Kidney (tissue), 14 donors: ENCODE data around the gene RAB21. TPM values are rescaled to one million over a fixed set of nuclear protein-coding genes. Genes with fewer than 3 reads are reported as not detected.

Source experiments
- DNase-seq, 5 donors: peaks; one replicate each; pipeline ENCODE4 v3.0.0-alpha.2; 2013 to 2020
- FAIRE-seq: peaks from 2 replicates; lab custom pipeline; 2012; peaks lifted over from hg19 to GRCh38; lab: Jason Lieb, UNC
- H3K27ac ChIP-seq, 2 donors: one replicate each; pipeline ENCODE4 v1.7.0; 2013; ENCODE audit warnings: low read depth in 2 of 2, low read length in 2 of 2, inconsistent platforms in 1 of 2
- H3K27me3 ChIP-seq: one replicate; pipeline ENCODE4 v1.7.1; 2013; ENCODE audit warnings: low read length, inconsistent platforms; ENCODE audit not compliant: control insufficient read depth, insufficient read depth
- H3K36me3 ChIP-seq, 3 donors: one replicate each; pipeline versions ENCODE4 v1.7.0 to v1.7.1; 2013; ENCODE audit warnings: low read length in 3 of 3, control low read depth in 1 of 3, inconsistent platforms in 1 of 3; ENCODE audit not compliant: insufficient read depth in 3 of 3, control insufficient read depth in 2 of 3
- H3K4me1 ChIP-seq, 3 donors: one replicate each; pipeline versions ENCODE4 v1.7.0 to v1.7.1; 2013; ENCODE audit warnings: low read length in 3 of 3, inconsistent platforms in 1 of 3, low read depth in 1 of 3; ENCODE audit not compliant: control insufficient read depth in 2 of 3, insufficient read depth in 2 of 3
- H3K4me3 ChIP-seq, 3 donors: one replicate each; pipeline versions ENCODE4 v1.7.0 to v1.8.1; 2013; ENCODE audit warnings: low read length in 3 of 3, control low read depth in 1 of 3, inconsistent platforms in 1 of 3
- H3K9ac ChIP-seq, 3 donors: one replicate each; pipeline versions ENCODE4 v1.7.0 to v1.7.1; 2013; ENCODE audit warnings: low read length in 3 of 3, control low read depth in 1 of 3, inconsistent platforms in 1 of 3
- H3K9me3 ChIP-seq, 3 donors: one replicate each; pipeline versions ENCODE4 v1.7.0 to v1.7.1; 2013; ENCODE audit warnings: low read length in 3 of 3, control low read depth in 1 of 3, inconsistent platforms in 1 of 3; ENCODE audit not compliant: control insufficient read depth in 2 of 3, insufficient read depth in 1 of 3
- CTCF ChIP-seq: IDR thresholded peaks from 3 replicates; pipeline ENCODE4 v1.5.1; 2012; ENCODE audit warnings: mild to moderate bottlenecking, moderate library complexity, borderline replicate concordance; ENCODE audit not compliant: insufficient read depth; ENCODE audit errors: extremely low read depth
- intact Hi-C: fragments of 100-400 bp; cut with DNase I; formaldehyde crosslinking; loops from one replicate; pipeline ENCODE4 v1.11.1; 2022
- polyA plus RNA-seq: library from polyadenylated mRNA; stranded (reverse); fragments of 350-450 nt; fragmentation: Illumina TruSeq; extraction: RNeasy Lipid Tissue Mini Kit (QIAGEN cat#74804); gene quantifications from one replicate; pipeline ENCODE4 v1.2.3, GENCODE V29; 2014; ENCODE audit warnings: low read depth, low replicate concordance; ENCODE audit not compliant: insufficient read depth
- total RNA-seq: library from RNA; stranded (reverse); fragmentation: NEBNext Ultra II Directional; extraction: Animal tissue kit (Norgen Biotek cat#: 25700); gene quantifications from one replicate; pipeline ENCODE4 v1.2.1, GENCODE V29; 2021
- donor health status: control.
- donor health status: control.
- donor health status: control.
- donor health status: control.
- donor health status: control.
- donor health status: DM: yes; HTN: yes; CAD: no.
- donor health status: Normal renal cell carcinoma (clear cell type).

Gene RAB21
- total and polyA plus RNA-seq, 2 donors from 2014 or later: 24.5 to 101 TPM

DNA sequence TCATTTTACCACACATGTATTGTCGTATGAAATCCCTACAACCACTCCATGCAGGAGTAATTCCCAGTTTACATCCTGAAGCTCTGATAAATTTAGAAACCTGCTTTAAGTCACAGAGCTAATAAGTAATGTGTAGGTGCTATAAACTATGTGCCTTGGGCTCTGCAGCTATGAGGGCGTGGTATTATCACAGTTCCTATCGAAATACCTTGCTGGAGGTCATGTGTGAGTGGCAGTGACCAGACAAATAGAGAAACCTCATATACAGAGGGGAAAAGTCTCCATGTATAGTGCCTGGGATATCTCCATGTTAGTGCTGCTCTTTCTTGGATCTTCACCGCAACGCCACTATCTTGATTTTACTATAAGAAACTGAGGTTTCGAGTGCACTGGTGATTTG, 84.0 kb downstream of the RAB21 start:
- Histone ChIP-seq H3K9me3 (no peaks in the 10 kb centered on the region), H3K27ac (peak overlapping the region; percentile 94 to 96), H3K27me3 (no peaks in the 10 kb centered on the region), H3K4me3 (peak overlapping the region in 2 of 3 donors; percentile 94 to 96), H3K4me1 (peaks cover 0 to 8% (median 8%) of the 10 kb centered on the region in 3 donors), H3K9ac (no peak overlapping the region), H3K36me3 (peaks cover 0 to 2% (median 0%) of the 10 kb centered on the region in 3 donors)
- no peak for TF ChIP-seq CTCF
- DNase-seq (peak in 2 of 5 donors; percentile 12 to 19), FAIRE-seq (no peak)
- intact Hi-C loops: no loop called here

DNA sequence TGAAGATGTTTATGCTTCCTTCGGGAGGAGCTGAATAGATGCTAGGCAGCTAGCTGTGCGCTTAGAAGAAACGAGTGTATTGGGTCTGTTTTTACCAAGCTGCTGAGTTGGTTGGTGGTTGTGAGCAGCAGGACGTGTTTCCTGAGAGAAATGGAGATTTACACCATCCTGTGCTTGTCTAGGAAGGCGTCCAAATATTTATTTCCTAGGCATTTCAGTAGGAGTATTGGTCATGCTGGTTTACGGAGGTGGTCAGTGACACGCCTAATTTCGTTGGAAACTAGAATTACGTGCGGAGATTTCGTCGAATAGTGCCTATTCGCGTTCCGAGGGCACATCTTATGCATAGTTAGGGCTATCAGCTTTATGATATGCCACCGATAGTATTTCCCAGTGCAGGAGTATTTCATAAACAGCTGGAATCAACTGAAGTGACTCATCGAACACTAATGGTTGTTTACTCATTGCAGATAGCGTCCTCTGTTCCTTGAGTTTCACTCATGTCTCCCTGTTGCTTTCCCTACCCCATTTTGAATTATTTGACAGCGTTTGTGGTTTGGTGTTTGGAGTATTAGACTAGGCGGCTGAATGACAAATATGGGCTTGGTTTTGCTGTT, 85.7 kb downstream of the RAB21 start:
- H3K4me1 ChIP-seq: peaks cover 0 to 10% (median 8%) of the 10 kb centered on the region in 3 donors
- intact Hi-C loops: no loop called here

GRCh38 chr12:71846322-71846940, 91.8 kb downstream of the RAB21 start:
- intact Hi-C loops: no loop called here
- no peak overlapping the region for H3K4me3 ChIP-seq
- H3K27me3 ChIP-seq: no peaks in the 10 kb centered on the region
- H3K9ac ChIP-seq: no peak overlapping the region
- FAIRE-seq: peak; percentile 61
- H3K27ac ChIP-seq: no peak overlapping the region
- no peaks in the 10 kb centered on the region for H3K9me3 ChIP-seq
- peaks cover 0 to 3% (median 2%) of the 10 kb centered on the region in 3 donors for H3K4me1 ChIP-seq
- TF ChIP-seq CTCF: peak; percentile 50
- peaks cover 0 to 2% (median 2%) of the 10 kb centered on the region in 3 donors for H3K36me3 ChIP-seq
- peak in 2 of 5 donors; percentile 18 to 42 for DNase-seq

More for the DNA sequence above, 85.7 kb downstream of the RAB21 start:
- Histone ChIP-seq H3K9ac (peak overlapping the region; percentile 87 to 96 (median 89)), H3K9me3 (no peaks in the 10 kb centered on the region), H3K4me3 (peak overlapping the region; percentile 94 to 96 (median 94)), H3K27ac (peak overlapping the region; percentile 94 to 96), H3K36me3 (peaks cover 0 to 2% (median 0%) of the 10 kb centered on the region in 3 donors), H3K27me3 (no peaks in the 10 kb centered on the region)
- no peak for TF ChIP-seq CTCF
- FAIRE-seq: no peak
- peak in 2 of 5 donors; percentile 21 to 44 for DNase-seq
